Activated CD4-positive, alpha-beta memory T cell treated with anti-CD3 and anti-CD28 coated beads for 36 hours (primary cell): Measurements from ENCODE around the gene NPC2. TPM values are rescaled to one million over a fixed set of nuclear protein-coding genes. Genes with fewer than 3 reads are reported as not detected.
A peak's percentile ranks its signal among the peaks of the same experiment; 100 is the strongest.

Experiments
- CTCF ChIA-PET: fragments of 350-600 bp; sonication (Branson Sonifier 250); formaldehyde crosslinking; loops from one replicate; lab custom pipeline; 2021; ENCODE audit warnings: antibody characterized with exemption, inconsistent platforms; lab: Charles Lee
- POLR2A ChIA-PET: fragments of 350-600 bp; sonication (Branson Sonifier 250); formaldehyde crosslinking; loops from one replicate; lab custom pipeline; 2021; ENCODE audit warnings: antibody characterized with exemption; lab: Charles Lee
- DNase-seq: peaks from one replicate; pipeline ENCODE4 v3.0.0-alpha.2; 2020
- H3K27ac Mint-ChIP-seq: one replicate; pipeline ENCODE4 v1.8.0; 2021; ENCODE audit warnings: mixed read lengths
- H3K27me3 Mint-ChIP-seq: one replicate; pipeline ENCODE4 v1.8.0; 2021; ENCODE audit warnings: mixed read lengths
- H3K36me3 Mint-ChIP-seq: one replicate; pipeline ENCODE4 v1.8.0; 2021; ENCODE audit warnings: mixed read lengths
- H3K4me1 Mint-ChIP-seq: one replicate; pipeline ENCODE4 v1.8.0; 2021; ENCODE audit warnings: low read depth, mixed read lengths
- H3K4me3 Mint-ChIP-seq: one replicate; pipeline ENCODE4 v1.8.0; 2021; ENCODE audit warnings: mild to moderate bottlenecking, mixed read lengths
- H3K9me3 Mint-ChIP-seq: one replicate; pipeline ENCODE4 v1.8.0; 2021; ENCODE audit warnings: mixed read lengths
- intact Hi-C: fragments of 100-400 bp; cut with micrococcal nuclease; formaldehyde crosslinking; loops from one replicate; pipeline ENCODE4 v1.15.1; 2023
- total RNA-seq, 2 experiments: library from RNA; stranded (reverse); gene quantifications; one replicate each; pipeline ENCODE4 v1.2.3, GENCODE V29; 2021

NPC2 gene
- total RNA-seq, 2 experiments from 2014 or later, result 44.6 to 46.3 TPM

DNA sequence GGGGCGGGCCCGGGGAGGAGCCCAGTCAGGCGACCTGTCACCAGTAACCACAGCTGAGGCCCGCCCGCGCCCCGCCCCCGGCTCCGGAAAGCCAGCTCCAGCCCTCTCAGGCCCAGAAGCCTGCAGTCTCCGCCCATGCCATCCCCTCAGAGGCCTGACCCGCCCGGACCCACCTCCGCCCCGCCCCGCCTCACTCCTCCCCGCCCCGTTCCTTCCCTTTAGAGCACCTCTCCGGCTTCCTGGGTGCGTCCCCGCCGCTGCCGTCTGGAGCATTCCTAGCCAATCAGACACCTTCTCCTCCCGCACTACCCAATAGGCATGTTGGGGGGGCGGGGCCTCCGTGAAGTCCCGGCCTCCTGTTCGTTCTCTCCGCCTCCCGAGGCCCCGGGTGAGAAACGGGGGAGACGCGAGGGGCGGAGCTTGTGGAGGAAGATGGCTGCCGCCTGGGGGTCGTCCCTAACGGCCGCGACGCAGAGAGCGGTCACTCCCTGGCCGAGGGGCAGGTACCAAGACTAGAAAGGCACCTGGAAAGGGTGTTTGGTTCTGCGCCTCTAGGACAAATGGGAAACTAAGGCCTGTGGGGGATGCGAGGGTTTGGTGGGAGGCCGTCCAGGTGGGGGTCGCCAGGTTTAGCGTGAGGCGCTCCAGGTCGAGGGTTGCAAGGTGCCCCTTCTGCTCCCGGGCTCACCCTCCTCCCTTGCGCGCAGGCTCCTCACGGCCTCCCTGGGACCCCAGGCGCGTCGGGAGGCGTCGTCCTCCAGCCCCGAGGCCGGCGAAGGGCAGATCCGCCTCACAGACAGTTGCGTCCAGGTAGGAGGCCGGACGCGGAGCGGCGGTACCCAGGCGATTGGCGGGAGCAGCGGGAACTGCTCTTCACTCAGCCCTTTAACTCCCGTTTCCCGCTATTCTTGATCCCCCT is 497 bp upstream of the NPC2 start, which contains the start of gene ISCA2:
Gene ISCA2, plus strand, starts transcription at position 423 of the 919 bp plus-strand sequence. Its CDS starts 10 bp downstream, at position 433.
- POLR2A ChIA-PET, result interaction anchor here (1.1 to 1.4 kb wide), 2 partner anchors 118 to 270 kb away, joined by 4 read pairs; partner anchors contain the start of genes LTBP2 and YLPM1
- no peaks in the 10 kb centered on the region for H3K27me3 Mint-ChIP-seq
- H3K4me1 Mint-ChIP-seq, result peaks cover 21% of the 10 kb centered on the region
- intact Hi-C loops, result loop anchor here (1.0 to 5.0 kb wide), 8 partner anchors 91 to 753 kb away; partner anchors contain the start of genes ABCD4, ALDH6A1, AREL1 and FCF1
- CTCF ChIA-PET, result interaction anchor here (0.6 to 1.3 kb wide), 3 partner anchors 79 to 270 kb away, joined by 3 to 4 read pairs (median 3); partner anchors contain the start of gene YLPM1
- DNase-seq, result peak; percentile 100
- H3K9me3 Mint-ChIP-seq, result no peaks in the 10 kb centered on the region
- peak within 1 kb of the TSS; percentile 80 for H3K27ac Mint-ChIP-seq
- peaks cover 2% of the 10 kb centered on the region for H3K36me3 Mint-ChIP-seq
- peak within 1 kb of the TSS; percentile 87 for H3K4me3 Mint-ChIP-seq

DNA sequence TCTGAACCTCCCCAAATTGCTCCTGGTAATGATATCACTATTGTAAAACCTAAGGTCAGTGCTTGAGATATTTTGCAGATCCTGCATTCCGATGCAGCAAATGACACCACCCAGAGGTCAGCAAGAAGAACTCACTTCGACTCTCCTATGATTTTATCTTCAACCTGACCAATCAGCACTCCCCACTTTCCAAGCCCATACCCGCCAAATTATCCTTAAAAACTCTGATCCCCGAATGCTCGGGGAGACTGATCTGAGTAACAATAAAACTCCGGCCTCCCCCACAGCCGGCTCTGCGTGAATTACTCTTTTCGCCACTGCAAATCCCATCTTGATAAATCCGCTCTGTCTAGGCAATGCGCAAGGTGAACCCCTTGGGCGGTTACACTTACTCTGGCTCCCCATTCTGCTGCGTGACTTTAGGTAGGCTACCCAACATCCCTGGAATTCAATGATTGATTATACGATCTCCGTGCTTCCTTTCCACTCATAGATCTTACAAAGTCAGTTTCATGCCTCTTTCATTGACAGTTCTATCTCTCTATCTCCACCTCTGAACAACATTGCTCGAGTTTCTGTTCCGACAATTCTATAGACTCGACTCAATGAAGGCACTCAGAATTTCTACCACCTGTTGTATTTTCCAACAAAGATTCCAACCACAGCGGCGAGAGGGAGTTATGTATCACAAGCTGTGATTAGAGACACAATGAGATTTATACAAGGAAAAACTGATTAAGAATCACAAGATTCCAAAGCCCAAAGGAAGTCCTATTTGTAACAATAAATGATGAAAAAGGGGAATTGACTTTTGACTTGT is 939 bp downstream of the NPC2 start:
- intact Hi-C loops, result loop anchor here (1.0 to 5.0 kb wide), 8 partner anchors 93 to 755 kb away; partner anchors contain the start of genes ABCD4, ALDH6A1, AREL1 and FCF1
- H3K9me3 Mint-ChIP-seq, result no peaks in the 10 kb centered on the region
- H3K27me3 Mint-ChIP-seq, result no peaks in the 10 kb centered on the region
- no peak overlapping the region for H3K4me3 Mint-ChIP-seq
- DNase-seq, result peak; percentile 22
- POLR2A ChIA-PET, result no interaction called here
- CTCF ChIA-PET, result interaction anchor here (1.0 to 1.3 kb wide), 2 partner anchors 83 to 271 kb away, joined by 3 read pairs; partner anchors contain the start of gene YLPM1
- H3K36me3 Mint-ChIP-seq, result peaks cover 2% of the 10 kb centered on the region
- H3K4me1 Mint-ChIP-seq, result peaks cover 21% of the 10 kb centered on the region
- H3K27ac Mint-ChIP-seq, result no peak overlapping the region

GRCh38 chr14:74490486-74490885 is 2.6 kb downstream of the NPC2 start:
- Mint-ChIP-seq H3K27me3 (no peaks in the 10 kb centered on the region), H3K4me3 (no peak overlapping the region), H3K4me1 (peaks cover 20% of the 10 kb centered on the region), H3K36me3 (peaks cover 2% of the 10 kb centered on the region), H3K9me3 (no peaks in the 10 kb centered on the region), H3K27ac (no peak overlapping the region)
- CTCF ChIA-PET, result interaction anchor here (0.6 to 1.8 kb wide), 6 partner anchors 12 to 132 kb away, joined by 3 to 5 read pairs (median 3); no protein-coding TSS in a partner anchor
- no peak for DNase-seq
- intact Hi-C loops, result loop anchor here (5.0 kb wide), 2 partner anchors 127 to 347 kb away; no protein-coding TSS in a partner anchor
- POLR2A ChIA-PET, result no interaction called here

DNA sequence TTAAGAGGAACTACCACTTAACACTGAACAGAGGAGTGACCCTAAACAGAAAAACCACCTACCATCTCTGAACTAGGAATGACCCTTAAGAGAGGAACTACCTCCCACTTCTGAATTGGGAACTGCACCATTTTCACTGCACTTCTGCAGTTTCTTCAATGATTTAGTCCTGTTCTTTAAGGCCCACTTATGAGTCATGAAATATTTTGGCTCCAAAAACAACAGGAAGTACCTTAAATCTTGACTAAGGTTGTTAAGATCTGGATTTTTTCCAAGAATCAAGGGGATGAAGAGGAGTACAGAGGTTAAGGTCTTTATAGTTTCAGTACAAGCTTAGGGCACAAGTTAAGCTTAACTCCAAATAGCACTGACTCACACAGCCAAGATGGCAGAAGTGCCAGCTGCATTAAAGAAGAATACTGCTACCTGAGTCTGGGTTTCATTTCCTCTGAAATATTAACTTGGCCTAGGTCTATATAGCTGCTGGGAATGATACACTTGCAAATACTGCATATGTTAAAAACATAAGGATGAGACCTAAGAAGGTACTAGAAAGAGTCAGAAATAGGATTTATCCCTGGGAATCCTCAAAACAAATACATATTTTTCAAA is 4.2 kb downstream of the NPC2 start:
- H3K4me3 Mint-ChIP-seq, result no peak overlapping the region
- CTCF ChIA-PET, result interaction anchor here (1.4 kb wide), 1 partner anchor 13 kb away, joined by 3 read pairs; no protein-coding TSS in a partner anchor
- no peaks in the 10 kb centered on the region for H3K9me3 Mint-ChIP-seq
- intact Hi-C loops, result no loop called here
- no peak for DNase-seq
- H3K27me3 Mint-ChIP-seq, result no peaks in the 10 kb centered on the region
- H3K4me1 Mint-ChIP-seq, result peaks cover 5% of the 10 kb centered on the region
- no peak overlapping the region for H3K27ac Mint-ChIP-seq
- POLR2A ChIA-PET, result no interaction called here
- H3K36me3 Mint-ChIP-seq, result peaks cover 6% of the 10 kb centered on the region

GRCh38 chr14:74486164-74486563 is 6.9 kb downstream of the NPC2 start:
- H3K36me3 Mint-ChIP-seq, result peaks cover 21% of the 10 kb centered on the region
- ChIA-PET POLR2A (no interaction called here), CTCF (interaction anchor here (0.9 kb wide), 1 partner anchor 127 kb away, joined by 4 read pairs; no protein-coding TSS in a partner anchor)
- H3K27me3 Mint-ChIP-seq, result no peaks in the 10 kb centered on the region
- no peak overlapping the region for H3K4me3 Mint-ChIP-seq
- no peak for DNase-seq
- no peaks in the 10 kb centered on the region for H3K9me3 Mint-ChIP-seq
- no peak overlapping the region for H3K27ac Mint-ChIP-seq
- intact Hi-C loops, result no loop called here
- H3K4me1 Mint-ChIP-seq, result peaks cover 5% of the 10 kb centered on the region

DNA sequence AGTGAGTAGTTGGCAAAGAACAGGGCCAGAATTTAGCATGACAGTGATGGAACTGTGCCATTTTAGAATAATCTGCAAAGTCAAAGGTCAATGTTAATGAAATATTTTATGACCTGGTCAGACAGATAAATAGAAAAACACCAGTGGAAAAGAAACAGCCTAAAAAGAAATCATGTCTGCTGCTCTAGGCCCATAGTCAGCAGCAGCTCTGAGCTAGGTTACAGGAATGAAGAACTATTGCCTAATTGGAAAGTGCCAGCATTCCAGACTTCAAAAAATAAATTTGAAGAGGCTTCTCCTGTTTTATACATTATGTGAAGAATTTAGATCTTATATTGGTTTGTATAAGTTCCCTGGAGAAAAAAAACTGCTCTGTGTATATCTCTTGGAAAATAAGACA is 9.8 kb downstream of the NPC2 start:
- Mint-ChIP-seq H3K9me3 (no peaks in the 10 kb centered on the region), H3K27me3 (no peaks in the 10 kb centered on the region), H3K4me3 (no peak overlapping the region), H3K4me1 (no peaks in the 10 kb centered on the region), H3K36me3 (peaks cover 25% of the 10 kb centered on the region), H3K27ac (no peak overlapping the region)
- CTCF ChIA-PET, result no interaction called here
- POLR2A ChIA-PET, result no interaction called here
- intact Hi-C loops, result no loop called here
- no peak for DNase-seq

- H3K27ac Mint-ChIP-seq, result no peak overlapping the region
- intact Hi-C loops, result no loop called here
- H3K4me1 Mint-ChIP-seq, result no peaks in the 10 kb centered on the region
- no peaks in the 10 kb centered on the region for H3K27me3 Mint-ChIP-seq
- no peaks in the 10 kb centered on the region for H3K9me3 Mint-ChIP-seq
- peaks cover 25% of the 10 kb centered on the region for H3K36me3 Mint-ChIP-seq
- no peak for DNase-seq
- CTCF ChIA-PET, result no interaction called here
- POLR2A ChIA-PET, result no interaction called here
- H3K4me3 Mint-ChIP-seq, result no peak overlapping the region
Measured at GRCh38 chr14:74482571-74482970, 10.5 kb downstream of the NPC2 start.

- POLR2A ChIA-PET, result no interaction called here
- no peak overlapping the region for H3K27ac Mint-ChIP-seq
- H3K4me1 Mint-ChIP-seq, result no peaks in the 10 kb centered on the region
- intact Hi-C loops, result no loop called here
- no peaks in the 10 kb centered on the region for H3K9me3 Mint-ChIP-seq
- DNase-seq, result no peak
- no peaks in the 10 kb centered on the region for H3K27me3 Mint-ChIP-seq
- H3K4me3 Mint-ChIP-seq, result no peak overlapping the region
- CTCF ChIA-PET, result no interaction called here
- peaks cover 25% of the 10 kb centered on the region for H3K36me3 Mint-ChIP-seq
Measured at GRCh38 chr14:74480046-74480445, 13.1 kb downstream of the NPC2 start.

- intact Hi-C loops, result no loop called here
- Mint-ChIP-seq H3K27ac (no peak overlapping the region), H3K27me3 (no peaks in the 10 kb centered on the region), H3K36me3 (peaks cover 20% of the 10 kb centered on the region), H3K9me3 (no peaks in the 10 kb centered on the region), H3K4me3 (no peak overlapping the region), H3K4me1 (no peaks in the 10 kb centered on the region)
- CTCF ChIA-PET, result interaction anchor here (0.6 to 1.2 kb wide), 3 partner anchors 15 to 1285 kb away, joined by 3 read pairs; no protein-coding TSS in a partner anchor
- POLR2A ChIA-PET, result no interaction called here
- no peak for DNase-seq
Measured at GRCh38 chr14:74478996-74479635, 14.0 kb downstream of the NPC2 start.

GRCh38 chr14:74476607-74477006 is 16.5 kb downstream of the NPC2 start:
- Mint-ChIP-seq H3K27me3 (no peaks in the 10 kb centered on the region), H3K36me3 (peaks cover 10% of the 10 kb centered on the region), H3K4me3 (no peak overlapping the region), H3K27ac (no peak overlapping the region), H3K4me1 (no peaks in the 10 kb centered on the region), H3K9me3 (no peaks in the 10 kb centered on the region)
- ChIA-PET POLR2A (no interaction called here), CTCF (no interaction called here)
- intact Hi-C loops, result no loop called here
- no peak for DNase-seq

- intact Hi-C loops, result no loop called here
- H3K4me1 Mint-ChIP-seq, result no peaks in the 10 kb centered on the region
- no peak overlapping the region for H3K4me3 Mint-ChIP-seq
- no peaks in the 10 kb centered on the region for H3K9me3 Mint-ChIP-seq
- no peak for DNase-seq
- H3K36me3 Mint-ChIP-seq, result peaks cover 10% of the 10 kb centered on the region
- H3K27ac Mint-ChIP-seq, result no peak overlapping the region
- H3K27me3 Mint-ChIP-seq, result no peaks in the 10 kb centered on the region
- POLR2A ChIA-PET, result no interaction called here
- CTCF ChIA-PET, result no interaction called here
Measured at GRCh38 chr14:74476107-74476506, 17.0 kb downstream of the NPC2 start.
